Endodermal cell (in vitro differentiated cells): Measurements from ENCODE around the gene FBXO7. TPM values are rescaled to one million over a fixed set of nuclear protein-coding genes. Genes with fewer than 3 reads are reported as not detected.

ENCODE experiments used
- DNase-seq: peaks from one replicate; pipeline ENCODE4 v3.0.0-alpha.2; 2017
- H3K27ac ChIP-seq: 2 replicates; pipeline ENCODE4 v1.5.1; 2013; ENCODE audit warnings: mild to moderate bottlenecking, low read depth, low read length, moderate library complexity
- H3K27me3 ChIP-seq: 2 replicates; pipeline ENCODE4 v1.6.1; 2013; ENCODE audit warnings: mild to moderate bottlenecking, low read length, moderate library complexity; ENCODE audit not compliant: insufficient read depth, control insufficient read depth, poor library complexity, severe bottlenecking
- H3K36me3 ChIP-seq: 2 replicates; pipeline ENCODE4 v1.7.0; 2013; ENCODE audit warnings: mild to moderate bottlenecking, low read length, moderate library complexity; ENCODE audit not compliant: control insufficient read depth, insufficient read depth
- H3K4me1 ChIP-seq: one replicate; pipeline ENCODE4 v1.7.0; 2013; ENCODE audit warnings: low read length; ENCODE audit not compliant: control insufficient read depth, insufficient read depth
- H3K4me3 ChIP-seq: 2 replicates; pipeline ENCODE4 v1.5.1; 2013; ENCODE audit warnings: mild to moderate bottlenecking, low read length, moderate library complexity
- H3K9ac ChIP-seq: 2 replicates; pipeline ENCODE4 v1.6.1; 2013; ENCODE audit warnings: mild to moderate bottlenecking, low read length, moderate library complexity; ENCODE audit not compliant: poor library complexity, severe bottlenecking; ENCODE audit errors: extremely low read depth
- H3K9me3 ChIP-seq: 2 replicates; pipeline ENCODE4 v1.6.1; 2013; ENCODE audit warnings: mild to moderate bottlenecking, low read length, moderate library complexity; ENCODE audit not compliant: control insufficient read depth
- H3K27ac Mint-ChIP-seq: 2 replicates; pipeline ENCODE4 v1.8.0; 2020; ENCODE audit warnings: mixed read lengths
- H3K27me3 Mint-ChIP-seq: 2 replicates; pipeline ENCODE4 v1.8.0; 2021; ENCODE audit warnings: mild to moderate bottlenecking, mixed read lengths; ENCODE audit not compliant: insufficient read depth
- H3K36me3 Mint-ChIP-seq: 2 replicates; pipeline ENCODE4 v1.8.0; 2020; ENCODE audit warnings: low read depth, mixed read lengths
- H3K4me1 Mint-ChIP-seq: 2 replicates; pipeline ENCODE4 v1.8.0; 2020; ENCODE audit warnings: mixed read lengths
- H3K4me3 Mint-ChIP-seq: 2 replicates; pipeline ENCODE4 v1.8.0; 2020; ENCODE audit warnings: mild to moderate bottlenecking, moderate library complexity, mixed read lengths
- H3K9me3 Mint-ChIP-seq: 2 replicates; pipeline ENCODE4 v1.8.0; 2020; ENCODE audit warnings: mild to moderate bottlenecking, mixed read lengths
- WGBS, 2 experiments: methylation state at CpG; one replicate each; pipeline versions ENCODE4 v1.1.5 to v1.1.7; 2013; ENCODE audit warnings: missing lambda C conversion rate in 2 of 2, mixed read lengths in 1 of 2; ENCODE audit not compliant: insufficient coverage in 1 of 2, insufficient read length in 1 of 2; 5-methylcytosine and 5-hydroxymethylcytosine counted together
- total RNA-seq, 2 donors: library from RNA; stranded (reverse); fragmentation: NEBNext Ultra II Directional in 1 of 2; extraction: Animal tissue kit (Norgen Biotek cat#: 25700) in 1 of 2; gene quantifications; 2 replicates in 1 of 2; 3 replicates in 1 of 2; pipeline ENCODE4 v1.2.1, GENCODE V29; 2021
- TF ChIP-seq, protein P1 (sequence below): fragments of 200-600 bp; sonication (generic); conservative IDR thresholded peaks from 2 replicates; pipeline ENCODE4 v1.5.0; 2021; ENCODE audit warnings: antibody characterized with exemption, mild to moderate bottlenecking

Gene FBXO7
- total RNA-seq, 2 donors from 2014 or later = 84.8 to 120 TPM

- Histone ChIP-seq H3K9me3 (no peaks in the 10 kb centered on the region), H3K36me3 (no peaks in the 10 kb centered on the region), H3K27ac (no peak overlapping the region), H3K4me3 (peak overlapping the region; percentile 94), H3K4me1 (no peaks in the 10 kb centered on the region), H3K9ac (no peak overlapping the region), H3K27me3 (peaks cover 5% of the 10 kb centered on the region)
- Mint-ChIP-seq H3K27ac (peak overlapping the region; percentile 20), H3K4me1 (peaks cover 9% of the 10 kb centered on the region), H3K4me3 (peak overlapping the region; percentile 77), H3K9me3 (no peaks in the 10 kb centered on the region), H3K36me3 (no peaks in the 10 kb centered on the region), H3K27me3 (peaks cover 3% of the 10 kb centered on the region)
- TF ChIP-seq, protein P1, sequence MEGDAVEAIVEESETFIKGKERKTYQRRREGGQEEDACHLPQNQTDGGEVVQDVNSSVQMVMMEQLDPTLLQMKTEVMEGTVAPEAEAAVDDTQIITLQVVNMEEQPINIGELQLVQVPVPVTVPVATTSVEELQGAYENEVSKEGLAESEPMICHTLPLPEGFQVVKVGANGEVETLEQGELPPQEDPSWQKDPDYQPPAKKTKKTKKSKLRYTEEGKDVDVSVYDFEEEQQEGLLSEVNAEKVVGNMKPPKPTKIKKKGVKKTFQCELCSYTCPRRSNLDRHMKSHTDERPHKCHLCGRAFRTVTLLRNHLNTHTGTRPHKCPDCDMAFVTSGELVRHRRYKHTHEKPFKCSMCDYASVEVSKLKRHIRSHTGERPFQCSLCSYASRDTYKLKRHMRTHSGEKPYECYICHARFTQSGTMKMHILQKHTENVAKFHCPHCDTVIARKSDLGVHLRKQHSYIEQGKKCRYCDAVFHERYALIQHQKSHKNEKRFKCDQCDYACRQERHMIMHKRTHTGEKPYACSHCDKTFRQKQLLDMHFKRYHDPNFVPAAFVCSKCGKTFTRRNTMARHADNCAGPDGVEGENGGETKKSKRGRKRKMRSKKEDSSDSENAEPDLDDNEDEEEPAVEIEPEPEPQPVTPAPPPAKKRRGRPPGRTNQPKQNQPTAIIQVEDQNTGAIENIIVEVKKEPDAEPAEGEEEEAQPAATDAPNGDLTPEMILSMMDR = peak; percentile 73
- WGBS, 2 experiments = 51 to 59% methylated on average over 6 of the region's 6 CpGs
- peak; percentile 57 for DNase-seq
These were observed 1.1 kb upstream of the FBXO7 start for GRCh38 chr22:32473388-32473952.

GRCh38 chr22:32475468-32476010 is 928 bp downstream of the FBXO7 start:
- H3K9me3 ChIP-seq = no peaks in the 10 kb centered on the region
- no peaks in the 10 kb centered on the region for H3K4me1 ChIP-seq
- Mint-ChIP-seq H3K4me3 (peak overlapping the region; percentile 77), H3K4me1 (peaks cover 9% of the 10 kb centered on the region), H3K36me3 (peaks cover 14% of the 10 kb centered on the region), H3K9me3 (no peaks in the 10 kb centered on the region), H3K27ac (peak overlapping the region; percentile 71), H3K27me3 (peaks cover 3% of the 10 kb centered on the region)
- TF ChIP-seq, protein P1 = no peak
- H3K36me3 ChIP-seq = peaks cover 12% of the 10 kb centered on the region
- H3K27ac ChIP-seq = no peak overlapping the region
- peaks cover 5% of the 10 kb centered on the region for H3K27me3 ChIP-seq
- peak; percentile 66 for DNase-seq
- 0 to 4% methylated on average over 8 to 17 of the region's 17 CpGs for WGBS, 2 experiments
- H3K9ac ChIP-seq = peak overlapping the region; percentile 77
- H3K4me3 ChIP-seq = peak overlapping the region; percentile 94

GRCh38 chr22:32476281-32477195 is 1.9 kb downstream of the FBXO7 start:
- H3K9me3 ChIP-seq = no peaks in the 10 kb centered on the region
- H3K36me3 ChIP-seq = peaks cover 19% of the 10 kb centered on the region
- 57 to 63% methylated on average over 3 to 7 of the region's 8 CpGs for WGBS, 2 experiments
- H3K27ac ChIP-seq = no peak overlapping the region
- H3K4me1 Mint-ChIP-seq = peaks cover 9% of the 10 kb centered on the region
- peak overlapping the region; percentile 77 for H3K9ac ChIP-seq
- no peak overlapping the region for H3K27ac Mint-ChIP-seq
- H3K4me3 ChIP-seq = peak overlapping the region; percentile 94
- H3K36me3 Mint-ChIP-seq = peaks cover 14% of the 10 kb centered on the region
- peaks cover 5% of the 10 kb centered on the region for H3K27me3 ChIP-seq
- no peaks in the 10 kb centered on the region for H3K9me3 Mint-ChIP-seq
- H3K4me3 Mint-ChIP-seq = peak overlapping the region; percentile 77
- no peaks in the 10 kb centered on the region for H3K4me1 ChIP-seq
- TF ChIP-seq, protein P1 = no peak
- peaks cover 1% of the 10 kb centered on the region for H3K27me3 Mint-ChIP-seq
- DNase-seq = no peak
